H1 (cell line): ENCODE results near the gene DNA2. TPM values are rescaled to one million over a fixed set of nuclear protein-coding genes. Genes with fewer than 3 reads are reported as not detected.

Source experiments
- CTCF ChIA-PET: fragments of 300-600 bp; sonication (Branson Sonifier 250); formaldehyde crosslinking; loops from one replicate; lab custom pipeline; 2021; ENCODE audit not compliant: partially characterized antibody; lab: Charles Lee
- POLR2A ChIA-PET: fragments of 300-600 bp; sonication (Branson Sonifier 250); formaldehyde crosslinking; loops from one replicate; lab custom pipeline; 2021; ENCODE audit warnings: inconsistent platforms; ENCODE audit not compliant: partially characterized antibody; lab: Charles Lee
- DNase-seq, 2 experiments: peaks; one replicate each; pipeline versions ENCODE4 v3.0.0 to v3.0.0-alpha.2; 2010 to 2022; ENCODE audit warnings: low spot score in 2 of 2, low read depth in 1 of 2, mixed read lengths in 1 of 2
- FAIRE-seq: peaks from 2 replicates; lab custom pipeline; 2011; peaks lifted over from hg19 to GRCh38; lab: Jason Lieb, UNC
- H2AFZ ChIP-seq: 2 replicates; pipeline ENCODE4 v1.8.1; 2012; ENCODE audit warnings: low read length, inconsistent platforms
- H2AK5ac ChIP-seq: 2 replicates; pipeline ENCODE4 v1.6.1; 2013; ENCODE audit warnings: low read depth, low read length
- H2BK120ac ChIP-seq: replicated peaks from 2 replicates; pipeline ENCODE3; 2013; ENCODE audit warnings: low read depth, low read length, inconsistent platforms
- H2BK12ac ChIP-seq: 2 replicates; pipeline ENCODE4 v1.6.1; 2013; ENCODE audit warnings: low read depth, low read length
- H2BK15ac ChIP-seq: 2 replicates; pipeline ENCODE4 v1.6.1; 2013; ENCODE audit warnings: low read length
- H2BK20ac ChIP-seq: 2 replicates; pipeline ENCODE4 v1.6.1; 2013; ENCODE audit warnings: low read length
- H2BK5ac ChIP-seq: 2 replicates; pipeline ENCODE4 v1.6.1; 2013; ENCODE audit warnings: low read depth, low read length
- H3K14ac ChIP-seq: 2 replicates; pipeline ENCODE4 v1.6.1; 2013; ENCODE audit warnings: inconsistent platforms; ENCODE audit not compliant: insufficient read length
- H3K18ac ChIP-seq: 2 replicates; pipeline ENCODE4 v1.6.1; 2013; ENCODE audit warnings: low read length; ENCODE audit errors: extremely low read depth
- H3K23ac ChIP-seq: 2 replicates; pipeline ENCODE4 v1.6.1; 2013; ENCODE audit warnings: inconsistent platforms; ENCODE audit not compliant: insufficient read length
- H3K23me2 ChIP-seq: 2 replicates; pipeline ENCODE4 v1.6.1; 2013; ENCODE audit warnings: low read depth, low read length
- H3K27ac ChIP-seq: 2 replicates; pipeline ENCODE4 v1.6.1; 2011; ENCODE audit warnings: low read depth, low read length, inconsistent platforms
- H3K27me3 ChIP-seq, 4 experiments: replicated peaks in 1 of 4; 1 replicate in 1 of 4; 2 replicates in 3 of 4; pipeline versions ENCODE4 v1.6.1 to v1.8.1; 2011 to 2013; ENCODE audit warnings: low read length in 3 of 4, mild to moderate bottlenecking in 3 of 4, inconsistent platforms in 2 of 4, mixed read lengths in 2 of 4, moderate library complexity in 1 of 4; ENCODE audit not compliant: control insufficient read depth in 3 of 4, insufficient read depth in 3 of 4; ENCODE audit errors: extremely low read depth in 1 of 4
- H3K36me3 ChIP-seq, 4 experiments: 2 replicates each; pipeline versions ENCODE4 v1.6.1 to v1.8.1; 2011 to 2013; ENCODE audit warnings: mild to moderate bottlenecking in 4 of 4, low read length in 3 of 4, moderate library complexity in 2 of 4, control low read depth in 1 of 4, inconsistent platforms in 1 of 4; ENCODE audit not compliant: insufficient read depth in 4 of 4, control insufficient read depth in 2 of 4
- H3K4ac ChIP-seq: replicated peaks from 2 replicates; pipeline ENCODE3; 2013; ENCODE audit warnings: low read length, low read depth, mixed read lengths, inconsistent platforms; ENCODE audit not compliant: insufficient read length
- H3K4me1 ChIP-seq, 4 experiments: replicated peaks in 1 of 4; 1 replicate in 1 of 4; 2 replicates in 3 of 4; pipeline versions ENCODE4 v1.6.1 to v1.8.1; 2011 to 2013; ENCODE audit warnings: low read length in 3 of 4, inconsistent platforms in 2 of 4, mixed read lengths in 1 of 4; ENCODE audit not compliant: insufficient read depth in 4 of 4, control insufficient read depth in 3 of 4
- H3K4me2 ChIP-seq, 2 experiments: 2 replicates each; pipeline versions ENCODE4 v1.6.1 to v1.8.1; 2011 to 2013; ENCODE audit warnings: low read depth in 2 of 2, low read length in 2 of 2, control low read depth in 1 of 2, inconsistent platforms in 1 of 2, mild to moderate bottlenecking in 1 of 2; ENCODE audit not compliant: insufficient read depth in 1 of 2
- H3K4me3 ChIP-seq, 4 experiments: fragments of 200-600, 300-600 bp in 1 of 4; sonication (generic), shearing (Covaris generic), sonication (Bioruptor Twin) in 1 of 4; 2 replicates each; pipeline versions ENCODE4 v1.5.1 to v1.8.1; 2011 to 2016; ENCODE audit warnings: low read length in 4 of 4, low read depth in 3 of 4, control low read depth in 2 of 4, inconsistent platforms in 2 of 4, mild to moderate bottlenecking in 2 of 4, mixed read lengths in 1 of 4, moderate library complexity in 1 of 4; ENCODE audit not compliant: insufficient read depth in 2 of 4; ENCODE audit errors: extremely low read depth in 1 of 4
- H3K56ac ChIP-seq: replicated peaks from 2 replicates; pipeline ENCODE3; 2013; ENCODE audit warnings: low read depth, mild to moderate bottlenecking, mixed read lengths, low read length, inconsistent platforms; ENCODE audit not compliant: insufficient read length
- H3K79me1 ChIP-seq: 2 replicates; pipeline ENCODE4 v1.6.1; 2013; ENCODE audit warnings: low read depth, low read length, control low read depth
- H3K79me2 ChIP-seq, 2 experiments: 2 replicates each; pipeline versions ENCODE4 v1.6.1 to v1.8.1; 2012 to 2013; ENCODE audit warnings: low read length in 2 of 2, mild to moderate bottlenecking in 2 of 2, inconsistent platforms in 1 of 2; ENCODE audit not compliant: insufficient read depth in 2 of 2, control insufficient read depth in 1 of 2
- H3K9ac ChIP-seq, 4 experiments: replicated peaks in 1 of 4; 1 replicate in 1 of 4; 2 replicates in 3 of 4; pipeline versions ENCODE4 v1.6.1 to v1.8.1; 2011 to 2013; ENCODE audit warnings: low read depth in 3 of 4, low read length in 3 of 4, control low read depth in 2 of 4, mild to moderate bottlenecking in 2 of 4, moderate library complexity in 2 of 4, inconsistent platforms in 1 of 4; ENCODE audit errors: extremely low read depth in 1 of 4
- H3K9me3 ChIP-seq, 2 experiments: 2 replicates each; pipeline versions ENCODE4 v1.6.1 to v1.8.1; 2012 to 2013; ENCODE audit warnings: mild to moderate bottlenecking in 2 of 2, moderate library complexity in 2 of 2, control low read depth in 1 of 2, inconsistent platforms in 1 of 2, low read depth in 1 of 2, low read length in 1 of 2, mixed read lengths in 1 of 2; ENCODE audit not compliant: insufficient read depth in 2 of 2
- H4K20me1 ChIP-seq, 2 experiments: replicated peaks in 1 of 2; 2 replicates each; pipeline versions ENCODE3 to v1.8.1; 2011 to 2013; ENCODE audit warnings: inconsistent platforms in 2 of 2, low read length in 2 of 2, mild to moderate bottlenecking in 1 of 2; ENCODE audit not compliant: insufficient read depth in 2 of 2, control insufficient read depth in 1 of 2
- H4K5ac ChIP-seq: 2 replicates; pipeline ENCODE4 v1.6.1; 2013; ENCODE audit warnings: low read length, low read depth, mixed read lengths, inconsistent platforms; ENCODE audit not compliant: insufficient read length
- H4K8ac ChIP-seq: 2 replicates; pipeline ENCODE4 v1.8.0; 2013; ENCODE audit warnings: mild to moderate bottlenecking, moderate library complexity, low read length, inconsistent platforms; ENCODE audit not compliant: insufficient read depth; ENCODE audit errors: extremely low read depth
- H4K91ac ChIP-seq: replicated peaks from 2 replicates; pipeline ENCODE3; 2013; ENCODE audit warnings: low read length, mixed read lengths, inconsistent platforms; ENCODE audit not compliant: insufficient read length
- ATF2 ChIP-seq: IDR thresholded peaks from 2 replicates; pipeline ENCODE4 v1.6.1; 2012; ENCODE audit warnings: low read length, inconsistent platforms
- CEBPB ChIP-seq: IDR thresholded peaks from 2 replicates; pipeline ENCODE4 v1.6.1; 2012; ENCODE audit warnings: low read depth, low read length
- CTBP2 ChIP-seq: IDR thresholded peaks from 2 replicates; pipeline ENCODE4 v1.7.0; 2011; ENCODE audit warnings: borderline replicate concordance, mild to moderate bottlenecking, moderate library complexity, mixed read lengths, low read length; ENCODE audit not compliant: insufficient read depth, insufficient read length
- E2F6 ChIP-seq: IDR thresholded peaks from 2 replicates; pipeline ENCODE4 v1.6.1; 2012; ENCODE audit warnings: inconsistent platforms
- EP300 ChIP-seq, 2 experiments: IDR thresholded peaks; 1 replicate in 1 of 2; 2 replicates in 1 of 2; pipeline ENCODE4 v1.6.1; 2011 to 2012; ENCODE audit warnings: low read depth in 2 of 2, low read length in 2 of 2, mild to moderate bottlenecking in 2 of 2, borderline replicate concordance in 1 of 2, inconsistent platforms in 1 of 2, moderate library complexity in 1 of 2
- POLR2A ChIP-seq, 2 experiments: IDR thresholded peaks; 1 replicate in 1 of 2; 2 replicates in 1 of 2; pipeline ENCODE4 v1.6.1; 2011; ENCODE audit warnings: low read depth in 2 of 2, low read length in 2 of 2, mild to moderate bottlenecking in 2 of 2; ENCODE audit errors: control extremely low read depth in 1 of 2
- POLR2AphosphoS5 ChIP-seq: IDR thresholded peaks from 2 replicates; pipeline ENCODE4 v1.6.1; 2011; ENCODE audit warnings: low read depth, low read length
- POU5F1 ChIP-seq: IDR thresholded peaks from 2 replicates; pipeline ENCODE4 v1.6.1; 2011; ENCODE audit warnings: low read depth, mild to moderate bottlenecking, low read length, moderate library complexity
- WGBS, 2 experiments: shearing (Covaris generic) in 1 of 2; methylation state at CpG; one replicate each; pipeline versions ENCODE4 v1.1.6 to v1.1.7; 2013 to 2015; ENCODE audit warnings: low lambda C conversion rate in 2 of 2, mixed read lengths in 2 of 2, inconsistent platforms in 1 of 2, low coverage in 1 of 2, missing lambda C conversion rate in 1 of 2; ENCODE audit not compliant: insufficient replicate concordance in 2 of 2, insufficient coverage in 1 of 2, insufficient read length in 1 of 2; ENCODE audit errors: extremely low coverage in 1 of 2, missing lambda C conversion rate in 1 of 2; 5-methylcytosine and 5-hydroxymethylcytosine counted together
- polyA plus RNA-seq, 7 experiments: library from polyadenylated mRNA; depleted of rRNA in 3 of 7; stranded (reverse) in 5 of 7; unstranded in 2 of 7; fragments of >200 nt in 5 of 7; fragments of 200-250 nt in 2 of 7; gene quantifications; 1 replicate in 5 of 7; 2 replicates in 1 of 7; 4 replicates in 1 of 7; pipeline versions ENCODE4 v1.2.1 to v1.2.3, GENCODE V29; 2011 to 2013; ENCODE audit warnings: missing spikeins in 2 of 7, mixed read lengths in 2 of 7
- total RNA-seq: library from RNA; stranded (reverse); fragmentation: NEBNext Ultra II Directional; extraction: Animal tissue kit (Norgen Biotek cat#: 25700); gene quantifications from 2 replicates; pipeline ENCODE4 v1.2.1, GENCODE V29; 2021
- TF ChIP-seq, protein P1 (sequence below): IDR thresholded peaks from 2 replicates; pipeline ENCODE4 v1.6.1; 2011; ENCODE audit warnings: low read length, improper control_type of control experiment

Gene DNA2
- total and polyA plus RNA-seq, 2 of the 8 experiments (the other 6 are each of a cell fraction or from before 2014, with no cell fraction given): 16.0 to 57.9 TPM

DNA sequence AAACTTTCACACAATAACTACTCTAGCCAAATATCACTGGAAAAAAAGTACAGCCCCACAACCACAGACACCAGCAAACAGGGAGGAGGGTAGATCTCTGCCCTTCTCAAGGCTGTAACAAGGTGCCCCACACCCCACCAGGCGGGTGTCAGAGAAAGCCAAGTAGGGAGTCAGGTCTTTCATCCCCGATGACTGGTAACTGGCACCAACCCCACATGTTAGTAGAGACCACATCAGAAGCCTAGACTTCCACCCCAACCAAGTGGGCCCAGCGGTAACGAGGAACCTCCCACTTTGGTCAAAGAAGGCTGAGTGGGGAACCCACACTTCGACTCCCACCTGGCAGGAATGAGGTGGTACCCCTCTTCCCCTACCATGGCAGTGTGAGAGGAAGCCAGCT is 48.3 kb downstream of the DNA2 start:
- no peak overlapping the region for H3K27ac ChIP-seq
- H2BK15ac ChIP-seq: no peak overlapping the region
- FAIRE-seq: no peak
- H3K14ac ChIP-seq: no peak overlapping the region
- no peak overlapping the region for H3K56ac ChIP-seq
- no peak overlapping the region for H3K9ac ChIP-seq
- no peak overlapping the region for H4K8ac ChIP-seq
- H3K79me2 ChIP-seq: no peaks in the 10 kb centered on the region
- H4K20me1 ChIP-seq: no peaks in the 10 kb centered on the region
- H2BK5ac ChIP-seq: no peak overlapping the region
- no peak overlapping the region for H4K91ac ChIP-seq
- no peak overlapping the region for H2BK12ac ChIP-seq
- H3K23me2 ChIP-seq: no peaks in the 10 kb centered on the region
- DNase-seq: no peak
- TF ChIP-seq POU5F1 (no peak), CTBP2 (no peak), ATF2 (no peak), POLR2A (IDR thresholded peaks at IDR 0.05; ENCODE audit: control extremely low read depth in 1 of 2, low read depth in 2 of 2, low read length in 2 of 2) (no peak), E2F6 (no peak), POLR2AphosphoS5 (no peak), CEBPB (no peak), EP300 (IDR thresholded peaks at IDR 0.05; ENCODE audit: borderline replicate concordance in 1 of 2, low read depth in 2 of 2, low read length in 2 of 2) (no peak)
- TF ChIP-seq, protein P1, sequence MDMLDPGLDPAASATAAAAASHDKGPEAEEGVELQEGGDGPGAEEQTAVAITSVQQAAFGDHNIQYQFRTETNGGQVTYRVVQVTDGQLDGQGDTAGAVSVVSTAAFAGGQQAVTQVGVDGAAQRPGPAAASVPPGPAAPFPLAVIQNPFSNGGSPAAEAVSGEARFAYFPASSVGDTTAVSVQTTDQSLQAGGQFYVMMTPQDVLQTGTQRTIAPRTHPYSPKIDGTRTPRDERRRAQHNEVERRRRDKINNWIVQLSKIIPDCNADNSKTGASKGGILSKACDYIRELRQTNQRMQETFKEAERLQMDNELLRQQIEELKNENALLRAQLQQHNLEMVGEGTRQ: no peak
- no peak overlapping the region for H4K5ac ChIP-seq
- H3K18ac ChIP-seq: no peak overlapping the region
- H2AFZ ChIP-seq: no peak overlapping the region
- CTCF ChIA-PET: no interaction called here
- H3K79me1 ChIP-seq: no peaks in the 10 kb centered on the region
- H3K4me1 ChIP-seq: no peaks in the 10 kb centered on the region
- no peak overlapping the region for H2BK20ac ChIP-seq
- no peak overlapping the region for H3K4me2 ChIP-seq
- H2AK5ac ChIP-seq: no peak overlapping the region
- no peak overlapping the region for H2BK120ac ChIP-seq
- H3K27me3 ChIP-seq: no peaks in the 10 kb centered on the region
- WGBS, 2 experiments: 89% methylated on average over 5 of the region's 5 CpGs; no CpG with 5 or more reads in 1 of the 2 experiments
- H3K23ac ChIP-seq: no peak overlapping the region
- no peak overlapping the region for H3K4me3 ChIP-seq
- no peaks in the 10 kb centered on the region for H3K9me3 ChIP-seq
- POLR2A ChIA-PET: interaction anchor here (2.7 kb wide), 1 partner anchor 10 kb away, joined by 15 read pairs; no protein-coding TSS in a partner anchor
- no peak overlapping the region for H3K4ac ChIP-seq
- H3K36me3 ChIP-seq: peaks cover 14 to 64% (median 39%) of the 10 kb centered on the region in 4 experiments
